Dedifferentiated amniotic fluid mesenchymal stem cell (primary cell): ENCODE data around the gene GRM1.

Experiments used
- DNase-seq: peaks from one replicate; pipeline ENCODE4 v3.0.0-alpha.2; 2016; ENCODE audit errors: extremely low spot score

GRM1 gene

DNA sequence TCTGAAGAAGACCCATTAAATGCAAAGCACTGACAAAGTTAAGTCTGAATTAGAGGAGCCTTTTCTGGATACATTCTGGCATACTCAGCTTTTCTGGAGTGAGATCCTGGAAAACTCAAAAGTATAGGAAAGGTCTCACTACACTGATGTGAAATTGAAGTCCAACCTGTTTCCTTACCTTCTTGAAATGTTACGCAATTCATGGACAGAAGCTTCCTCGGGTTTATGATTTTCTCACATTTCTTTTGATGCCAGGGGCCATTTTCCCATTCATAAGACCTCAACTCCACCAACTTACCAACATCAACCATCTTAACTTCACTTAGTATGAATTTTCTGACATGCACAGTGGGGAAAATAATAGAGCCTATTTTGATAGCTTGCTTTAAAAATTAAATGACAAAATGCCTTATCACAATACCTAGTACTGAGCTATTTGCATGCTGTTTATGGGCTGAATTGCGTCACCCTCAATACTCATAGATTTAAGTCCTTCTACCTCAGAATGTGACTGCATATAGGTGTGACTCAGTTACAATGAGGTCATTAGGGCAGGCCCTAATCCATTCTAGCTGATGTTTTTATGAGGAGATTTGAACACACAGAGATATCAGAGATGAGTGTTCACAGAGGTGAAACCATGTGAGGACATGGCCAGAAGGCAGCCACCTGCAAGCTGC, 441.4 kb downstream of the GRM1 start:
- DNase-seq = no peak

DNA sequence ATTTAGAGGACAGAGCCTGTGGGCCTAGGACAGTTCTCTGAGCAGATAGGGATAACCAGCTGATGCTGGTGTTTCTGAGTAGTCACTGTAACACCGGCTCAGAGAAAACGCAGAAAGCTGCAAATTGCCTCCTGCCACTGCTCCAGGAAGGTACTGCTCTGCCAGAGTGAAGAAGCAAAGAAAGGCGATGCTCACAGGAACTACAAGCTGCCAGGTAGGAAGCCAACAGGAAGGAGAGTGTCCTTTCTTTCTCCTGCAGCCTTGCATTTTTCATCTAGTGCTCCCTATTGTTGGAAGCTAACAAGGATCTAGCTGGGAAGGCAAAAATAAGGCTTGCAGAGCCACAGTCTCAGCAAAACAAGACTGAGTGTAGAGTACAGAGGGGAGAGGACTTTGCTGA, 444.1 kb downstream of the GRM1 start:
- no peak for DNase-seq

DNA sequence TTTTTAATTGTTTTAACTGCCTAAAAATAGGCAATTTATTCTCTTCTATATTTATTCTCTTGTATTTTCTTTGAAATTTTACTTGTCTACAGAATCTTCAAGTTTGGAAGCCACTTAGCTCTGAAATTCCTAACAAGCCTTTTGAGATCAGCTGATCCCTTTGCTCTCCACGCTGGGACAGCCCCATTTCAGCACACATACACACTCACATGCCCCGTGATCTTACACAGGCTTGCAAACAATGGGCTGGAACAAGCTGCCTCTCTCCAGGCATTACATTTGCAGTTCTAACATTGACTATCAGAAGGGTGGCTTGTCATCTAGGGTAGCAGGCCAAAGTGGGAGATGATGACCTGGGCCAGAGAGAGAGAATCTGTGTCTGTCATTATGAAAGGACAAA, 452.7 kb downstream of the GRM1 start:
- DNase-seq = no peak

DNA sequence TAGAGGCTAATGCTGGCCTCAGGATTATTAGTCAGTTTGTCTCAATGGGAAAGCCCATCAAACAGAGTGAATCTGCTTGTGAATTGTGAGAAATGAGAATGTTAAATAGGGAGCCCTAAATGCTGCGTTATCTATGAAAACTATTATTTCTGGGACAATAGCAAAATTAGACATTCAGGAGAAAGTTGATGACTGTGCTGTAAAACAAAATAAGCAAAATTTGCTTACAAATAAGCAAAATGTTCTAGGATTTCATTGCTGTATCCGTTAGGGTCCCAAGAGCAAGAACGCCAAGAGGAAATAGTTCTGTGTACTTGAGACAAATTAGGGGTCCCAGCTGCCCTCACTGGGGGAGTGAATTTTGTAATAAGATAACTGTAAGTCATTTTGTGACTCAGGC, 455.5 kb downstream of the GRM1 start:
- DNase-seq = no peak
